ENCODE results near the gene SP3.

Gene SP3

DNA sequence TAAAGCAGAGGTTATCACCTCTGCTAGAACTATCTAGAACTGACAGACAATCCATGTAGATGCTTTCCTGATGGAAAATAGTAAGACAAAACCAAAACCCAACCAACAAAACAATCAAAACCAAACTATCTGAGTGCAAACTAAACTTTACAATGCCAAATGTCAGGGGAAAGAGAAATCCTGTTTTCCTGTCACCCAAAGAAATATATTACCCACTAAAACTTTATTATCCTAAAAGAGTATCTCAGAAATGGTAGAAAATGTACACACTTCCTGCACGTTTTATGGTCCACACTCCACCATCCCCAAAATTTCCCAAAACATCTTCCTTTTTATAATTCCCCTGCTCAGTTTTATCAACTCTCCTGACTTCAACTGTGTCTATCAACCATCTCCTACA is 29.9 kb downstream of the SP3 start:
- Histone ChIP-seq H3K79me2 (peaks cover 63% of the 10 kb centered on the region), H2AFZ (no peak overlapping the region), H3K4me2 (ENCODE audit: low read length) (no peak overlapping the region), H3K36me3 (ENCODE audit: control insufficient read depth, insufficient read depth, low read length) (no peaks in the 10 kb centered on the region), H3K4me1 (peaks cover 4% of the 10 kb centered on the region), H3K27me3 (ENCODE audit: control insufficient read depth, insufficient read depth, low read length) (no peaks in the 10 kb centered on the region), H3K27ac (no peak overlapping the region), H3K4me3 (ENCODE audit: low read depth, low read length) (no peak overlapping the region), H3K9me3 (ENCODE audit: control insufficient read depth, low read length) (no peaks in the 10 kb centered on the region), H3K9ac (no peak overlapping the region)
- TF ChIP-seq, protein P1, sequence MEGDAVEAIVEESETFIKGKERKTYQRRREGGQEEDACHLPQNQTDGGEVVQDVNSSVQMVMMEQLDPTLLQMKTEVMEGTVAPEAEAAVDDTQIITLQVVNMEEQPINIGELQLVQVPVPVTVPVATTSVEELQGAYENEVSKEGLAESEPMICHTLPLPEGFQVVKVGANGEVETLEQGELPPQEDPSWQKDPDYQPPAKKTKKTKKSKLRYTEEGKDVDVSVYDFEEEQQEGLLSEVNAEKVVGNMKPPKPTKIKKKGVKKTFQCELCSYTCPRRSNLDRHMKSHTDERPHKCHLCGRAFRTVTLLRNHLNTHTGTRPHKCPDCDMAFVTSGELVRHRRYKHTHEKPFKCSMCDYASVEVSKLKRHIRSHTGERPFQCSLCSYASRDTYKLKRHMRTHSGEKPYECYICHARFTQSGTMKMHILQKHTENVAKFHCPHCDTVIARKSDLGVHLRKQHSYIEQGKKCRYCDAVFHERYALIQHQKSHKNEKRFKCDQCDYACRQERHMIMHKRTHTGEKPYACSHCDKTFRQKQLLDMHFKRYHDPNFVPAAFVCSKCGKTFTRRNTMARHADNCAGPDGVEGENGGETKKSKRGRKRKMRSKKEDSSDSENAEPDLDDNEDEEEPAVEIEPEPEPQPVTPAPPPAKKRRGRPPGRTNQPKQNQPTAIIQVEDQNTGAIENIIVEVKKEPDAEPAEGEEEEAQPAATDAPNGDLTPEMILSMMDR (IDR thresholded peaks at IDR 0.05) = no peak

DNA sequence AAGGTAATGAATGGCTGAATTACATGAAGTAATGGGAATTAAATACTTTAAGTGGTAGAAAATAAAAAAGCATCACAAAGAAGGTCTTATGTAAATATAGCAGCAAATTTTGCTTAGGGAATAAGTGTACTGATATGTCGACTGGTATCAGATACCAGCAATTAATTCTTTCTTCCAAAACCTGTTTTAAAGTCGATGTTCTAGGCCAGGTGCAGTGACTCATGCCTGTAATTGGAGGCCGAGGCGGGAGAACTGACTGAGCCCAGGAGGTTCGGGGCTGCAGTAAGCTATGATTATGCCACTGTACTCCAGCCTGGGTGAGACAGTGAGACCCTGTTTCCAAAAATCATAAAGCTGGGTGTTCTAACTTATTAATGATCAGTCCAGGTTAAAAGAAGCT is 30.3 kb downstream of the SP3 start:
- no peak overlapping the region for H2AFZ ChIP-seq
- H3K27ac ChIP-seq = no peak overlapping the region
- H3K4me2 ChIP-seq (ENCODE audit: low read length) = no peak overlapping the region
- no peak overlapping the region for H3K4me3 ChIP-seq (ENCODE audit: low read depth, low read length)
- peaks cover 63% of the 10 kb centered on the region for H3K79me2 ChIP-seq
- H3K9ac ChIP-seq = no peak overlapping the region
- H3K9me3 ChIP-seq (ENCODE audit: control insufficient read depth, low read length) = no peaks in the 10 kb centered on the region
- H3K36me3 ChIP-seq (ENCODE audit: control insufficient read depth, insufficient read depth, low read length) = no peaks in the 10 kb centered on the region
- peaks cover 2% of the 10 kb centered on the region for H3K4me1 ChIP-seq
- no peaks in the 10 kb centered on the region for H3K27me3 ChIP-seq (ENCODE audit: control insufficient read depth, insufficient read depth, low read length)
- TF ChIP-seq, protein P1 (IDR thresholded peaks at IDR 0.05) = no peak

DNA sequence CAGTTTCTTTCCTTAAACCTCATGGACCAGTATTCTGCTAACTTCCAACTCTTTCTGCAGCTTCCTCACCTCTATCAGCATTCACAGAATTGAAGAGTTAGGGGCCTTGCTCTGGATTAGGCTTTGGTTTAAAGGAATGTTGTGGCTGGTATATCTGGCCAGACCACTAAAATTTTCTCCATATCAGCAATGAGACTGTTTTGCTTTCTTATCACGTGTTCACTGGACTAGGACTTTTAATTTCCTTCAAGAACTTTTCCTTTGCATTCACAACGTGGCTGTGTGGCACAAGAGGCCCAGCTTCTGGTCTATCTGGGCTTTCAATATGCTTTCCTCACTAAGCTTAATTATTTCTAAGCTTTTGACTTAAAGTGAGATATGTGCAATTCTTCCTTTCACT is 33.4 kb downstream of the SP3 start:
- Histone ChIP-seq H3K4me2 (ENCODE audit: low read length) (no peak overlapping the region), H3K27me3 (ENCODE audit: control insufficient read depth, insufficient read depth, low read length) (no peaks in the 10 kb centered on the region), H3K79me2 (peaks cover 61% of the 10 kb centered on the region), H3K9ac (no peak overlapping the region), H3K9me3 (ENCODE audit: control insufficient read depth, low read length) (no peaks in the 10 kb centered on the region), H3K36me3 (ENCODE audit: control insufficient read depth, insufficient read depth, low read length) (no peaks in the 10 kb centered on the region), H2AFZ (no peak overlapping the region), H3K27ac (no peak overlapping the region), H3K4me1 (no peaks in the 10 kb centered on the region), H3K4me3 (ENCODE audit: low read depth, low read length) (no peak overlapping the region)
- TF ChIP-seq, protein P1 (IDR thresholded peaks at IDR 0.05) = no peak

GRCh38 chr2:173929441-173929840 is 35.7 kb downstream of the SP3 start:
- Histone ChIP-seq H3K4me1 (no peaks in the 10 kb centered on the region), H3K79me2 (peaks cover 63% of the 10 kb centered on the region), H3K9me3 (ENCODE audit: control insufficient read depth, low read length) (no peaks in the 10 kb centered on the region), H3K27me3 (ENCODE audit: control insufficient read depth, insufficient read depth, low read length) (no peaks in the 10 kb centered on the region), H3K36me3 (ENCODE audit: control insufficient read depth, insufficient read depth, low read length) (no peaks in the 10 kb centered on the region), H3K4me2 (ENCODE audit: low read length) (no peak overlapping the region), H3K27ac (no peak overlapping the region), H2AFZ (no peak overlapping the region), H3K9ac (no peak overlapping the region), H3K4me3 (ENCODE audit: low read depth, low read length) (no peak overlapping the region)
- TF ChIP-seq, protein P1 (IDR thresholded peaks at IDR 0.05) = no peak

GRCh38 chr2:173926875-173927274 is 38.3 kb downstream of the SP3 start:
- Histone ChIP-seq H2AFZ (no peak overlapping the region), H3K79me2 (peaks cover 53% of the 10 kb centered on the region), H3K4me2 (ENCODE audit: low read length) (no peak overlapping the region), H3K9me3 (ENCODE audit: control insufficient read depth, low read length) (no peaks in the 10 kb centered on the region), H3K27ac (no peak overlapping the region), H3K9ac (no peak overlapping the region), H3K36me3 (ENCODE audit: control insufficient read depth, insufficient read depth, low read length) (no peaks in the 10 kb centered on the region), H3K4me1 (peaks cover 4% of the 10 kb centered on the region), H3K27me3 (ENCODE audit: control insufficient read depth, insufficient read depth, low read length) (no peaks in the 10 kb centered on the region), H3K4me3 (ENCODE audit: low read depth, low read length) (no peak overlapping the region)
- TF ChIP-seq, protein P1 (IDR thresholded peaks at IDR 0.05) = no peak
